SKM-1 (cell line): ENCODE measurements around the gene TTLL5.
"Not testable (repeated sequence)": the region's sequence is repeated elsewhere in the genome, so short reads cannot be mapped to it uniquely, and the experiment has no call there.

Experiments
- DNase-seq: peaks from one replicate; lab custom pipeline; 2025; ENCODE audit not compliant: unreplicated experiment; lab: John Stamatoyannopoulos, UW

TTLL5 gene

DNA sequence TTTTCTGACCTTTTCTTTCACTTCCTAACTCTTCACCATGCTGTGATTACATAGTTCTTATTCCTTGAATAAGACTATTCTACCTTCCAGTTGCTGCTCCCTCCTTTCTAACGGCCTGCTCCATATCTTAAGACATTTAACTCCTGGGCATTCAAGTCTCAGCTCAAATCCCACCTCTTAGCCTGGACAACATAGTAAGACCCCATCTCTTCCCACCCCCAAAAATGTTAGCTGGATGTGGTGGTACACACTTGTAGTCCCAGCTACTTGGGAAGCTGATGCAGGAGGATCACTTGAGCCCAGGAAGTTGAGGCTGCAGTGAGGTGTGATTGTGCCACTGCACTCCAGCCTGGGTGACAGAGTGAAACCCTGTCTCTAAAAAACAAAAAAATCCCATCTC lies 11.3 kb upstream of the TTLL5 start:
- no peak for DNase-seq

GRCh38 chr14:75650253-75651058 lies 10.6 kb upstream of the TTLL5 start:
- DNase-seq: no peak

DNA sequence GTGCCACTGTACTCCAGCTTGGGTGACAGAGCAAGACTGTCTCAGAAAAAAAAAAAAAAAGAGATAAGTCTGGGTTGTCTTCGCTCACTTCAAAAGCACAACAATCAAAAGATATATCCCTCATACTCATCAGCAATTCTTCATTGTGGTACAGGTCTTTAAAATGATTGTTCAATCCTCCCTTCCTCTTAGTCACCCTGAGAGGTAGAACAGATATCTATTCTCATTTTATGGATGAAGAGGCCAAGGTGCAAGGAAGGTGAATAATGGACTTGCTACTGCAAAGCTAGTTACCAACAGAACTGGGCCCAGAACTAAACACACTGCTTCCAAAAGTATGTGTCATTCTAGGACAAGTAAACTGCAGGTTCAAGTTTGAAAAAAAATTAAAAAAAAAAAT lies 7.5 kb upstream of the TTLL5 start:
- DNase-seq: no peak

DNA sequence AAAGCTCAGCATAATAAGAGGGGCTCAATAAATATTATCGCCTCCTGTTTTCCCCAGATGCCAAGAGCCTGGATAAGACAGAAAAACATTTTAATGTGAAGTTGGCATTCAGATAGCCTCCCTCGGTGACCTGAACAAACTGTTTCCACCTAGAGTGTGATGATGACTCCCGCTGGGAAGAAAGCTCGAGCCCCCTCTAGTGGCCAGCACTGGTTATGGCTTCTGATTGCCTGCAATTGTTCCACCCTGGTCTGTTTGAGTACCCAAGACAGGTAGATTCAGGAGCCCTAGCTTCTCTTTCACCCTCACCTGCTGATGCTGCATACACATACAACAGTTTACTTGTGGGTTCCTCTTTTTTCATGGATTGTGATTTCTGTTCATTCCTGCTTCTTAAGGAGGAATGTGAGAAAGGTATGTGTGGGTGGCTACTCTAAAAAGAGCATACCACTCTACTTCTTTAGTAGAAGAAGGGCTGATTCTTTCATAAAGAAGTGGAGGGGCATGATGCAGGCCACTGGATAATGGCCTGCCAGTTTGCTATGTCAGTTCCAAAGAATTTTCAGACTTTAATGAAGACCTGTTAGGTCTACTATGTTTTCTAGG lies 6.8 kb upstream of the TTLL5 start:
- peak; percentile 9 for DNase-seq

DNA sequence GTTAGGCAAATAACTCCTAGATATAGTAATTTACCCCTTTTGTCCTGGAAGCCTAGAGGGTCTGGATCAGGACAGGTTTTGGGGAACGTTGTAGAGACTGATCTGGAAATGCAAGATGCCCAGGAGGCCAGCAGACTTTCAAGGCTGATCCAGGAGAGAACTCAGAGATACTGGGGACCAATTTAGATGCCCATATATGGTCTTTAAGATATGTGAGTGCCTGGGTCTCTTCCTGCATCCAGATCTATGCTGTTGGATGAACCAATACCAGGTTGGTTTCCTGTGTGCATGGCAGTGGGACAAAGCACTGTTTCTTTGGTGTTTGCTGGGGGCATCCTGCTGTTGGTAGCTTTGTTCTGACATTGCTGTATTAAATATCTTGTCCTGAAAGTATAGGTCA lies 5.8 kb upstream of the TTLL5 start:
- DNase-seq: no peak

GRCh38 chr14:75657331-75657730 lies 3.7 kb upstream of the TTLL5 start:
- DNase-seq: no peak

DNA sequence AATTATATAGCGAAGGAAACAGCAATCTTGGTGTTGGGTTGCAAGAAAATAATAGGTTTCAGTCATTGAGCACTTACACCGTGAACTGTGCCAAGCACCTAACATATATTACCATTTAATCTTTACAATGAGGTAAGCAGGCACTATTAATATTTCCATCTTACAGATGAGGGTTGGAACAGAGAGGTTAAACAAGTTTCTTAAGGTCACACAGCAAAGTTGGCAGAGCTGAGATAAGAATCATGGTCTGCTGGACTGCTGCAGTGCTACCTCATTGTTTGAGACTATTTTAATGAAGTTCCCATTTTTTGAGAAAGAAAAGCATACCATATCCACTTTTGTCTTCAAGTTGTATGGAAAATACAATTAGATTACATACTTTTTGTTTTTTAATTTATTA lies 2.1 kb upstream of the TTLL5 start:
- no peak for DNase-seq

GRCh38 chr14:75660238-75660629 lies 812 bp upstream of the TTLL5 start:
- DNase-seq: no peak

DNA sequence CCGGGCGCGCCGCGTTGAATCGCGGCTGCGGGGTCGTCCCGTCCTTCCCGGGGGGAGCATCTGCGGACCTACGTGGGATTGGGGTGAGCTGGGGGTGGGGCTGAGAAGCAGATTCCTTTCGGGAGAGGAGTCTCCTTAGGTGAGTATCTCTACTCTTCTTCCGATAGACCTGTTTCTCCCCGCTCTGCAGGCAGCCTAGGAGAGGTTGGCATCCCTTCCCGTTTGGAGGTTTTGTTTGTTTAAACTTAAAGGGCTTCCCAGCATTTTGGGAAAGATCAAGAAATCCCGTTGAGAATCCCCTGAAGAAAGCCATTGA lies 411 bp downstream of the TTLL5 start:
- no peak for DNase-seq

- no peak for DNase-seq
Measured at GRCh38 chr14:75662966-75663365, 1.9 kb downstream of the TTLL5 start.

GRCh38 chr14:75667099-75667765 lies 6.2 kb downstream of the TTLL5 start:
- no peak for DNase-seq

GRCh38 chr14:75672605-75673192 lies 11.7 kb downstream of the TTLL5 start:
- no peak for DNase-seq

GRCh38 chr14:75673345-75674035 lies 12.4 kb downstream of the TTLL5 start:
- no peak for DNase-seq

GRCh38 chr14:75675265-75675960 lies 14.4 kb downstream of the TTLL5 start:
- DNase-seq: no peak

- DNase-seq: no peak
Measured at GRCh38 chr14:75685910-75686309, 24.9 kb downstream of the TTLL5 start.

- DNase-seq: no peak
Measured at GRCh38 chr14:75689012-75689411, 28.0 kb downstream of the TTLL5 start.

GRCh38 chr14:75690010-75690409 lies 29.0 kb downstream of the TTLL5 start:
- DNase-seq: no peak

- DNase-seq: not testable (repeated sequence)
Measured at GRCh38 chr14:75695025-75695424, 34.0 kb downstream of the TTLL5 start.

DNA sequence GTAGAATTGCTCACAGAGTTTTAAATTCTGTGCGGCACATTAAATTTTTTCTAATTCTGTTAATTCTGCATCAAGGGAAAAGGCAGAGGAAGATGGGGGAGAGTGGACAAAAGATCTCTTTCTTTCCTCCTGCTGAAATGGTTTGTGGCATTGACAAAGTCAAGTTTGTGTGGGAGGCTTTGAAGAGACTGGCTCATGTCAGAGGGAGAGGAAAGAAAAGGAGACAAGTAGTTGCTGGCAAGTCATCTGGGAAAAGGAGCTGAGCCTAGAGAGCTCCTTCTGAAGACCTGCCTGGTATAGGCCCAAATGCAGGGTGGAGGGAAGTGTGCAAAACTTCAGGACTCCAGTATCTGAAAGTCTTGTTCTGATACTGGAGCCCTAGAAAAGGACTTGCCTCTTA lies 36.3 kb downstream of the TTLL5 start:
- DNase-seq: no peak

DNA sequence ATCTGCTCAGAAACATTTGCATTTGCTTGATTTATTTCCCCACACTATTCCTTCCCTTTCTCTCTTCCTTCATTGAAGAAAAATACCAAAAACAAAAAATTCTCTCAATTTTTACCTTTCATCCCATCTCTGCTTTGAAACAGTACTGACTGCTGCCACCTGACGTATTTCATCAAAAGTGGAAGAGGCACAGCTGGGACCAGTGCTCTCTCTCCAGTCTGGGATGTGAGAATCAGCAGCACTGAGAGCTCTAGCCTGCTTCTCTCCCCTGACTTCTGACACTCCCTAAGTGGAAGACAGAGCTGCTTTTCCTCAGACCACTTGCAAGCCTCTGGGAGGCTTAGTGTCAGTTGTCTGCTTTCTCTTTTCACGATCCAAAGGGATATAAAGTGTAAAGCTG lies 36.9 kb downstream of the TTLL5 start:
- no peak for DNase-seq

DNA sequence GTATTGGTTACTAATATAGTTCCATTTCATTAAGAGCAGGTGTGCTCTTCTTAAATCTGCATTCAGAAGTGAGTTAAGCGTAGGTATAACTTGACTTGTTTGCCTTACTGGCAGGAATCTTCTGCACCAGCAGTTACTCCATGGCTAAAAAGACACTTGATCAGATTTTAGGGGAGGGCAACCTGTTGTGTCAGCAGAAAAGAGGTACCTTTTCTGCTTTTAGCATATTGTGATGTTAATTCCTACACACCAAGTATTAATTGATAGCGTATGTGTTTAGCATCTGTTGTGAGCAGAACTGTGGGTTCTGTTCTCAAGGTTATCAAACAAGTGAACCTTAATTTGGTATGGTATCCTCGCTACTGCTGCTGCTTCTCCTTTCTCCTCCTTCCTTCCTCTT lies 38.3 kb downstream of the TTLL5 start:
- DNase-seq: no peak
